ENCODE measurements around the gene SGCD.
A peak's percentile ranks its signal among the peaks of the same experiment; 100 is the strongest.

The SGCD gene

DNA sequence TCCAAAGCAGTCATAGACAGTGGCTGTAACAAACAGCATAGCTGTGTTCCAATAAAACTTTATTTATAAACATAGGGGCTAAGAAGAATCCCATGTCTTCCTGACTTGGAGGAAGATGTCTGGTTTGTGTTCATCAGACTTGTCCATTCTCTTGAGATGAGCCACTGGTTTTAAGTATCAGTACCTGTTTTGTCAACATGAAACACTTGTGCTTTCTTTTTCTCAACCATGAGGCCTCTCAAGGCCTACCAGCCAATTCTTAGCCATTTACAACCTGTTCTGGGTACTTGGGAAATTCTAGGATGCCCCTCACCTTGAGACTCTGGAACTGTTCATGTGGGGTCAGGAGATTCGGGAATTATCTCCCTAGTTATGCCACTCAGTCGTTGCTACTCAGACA is 368.8 kb downstream of the SGCD start:
- H3K36me3 ChIP-seq (ENCODE audit: insufficient read depth, low read length), result no peaks in the 10 kb centered on the region

DNA sequence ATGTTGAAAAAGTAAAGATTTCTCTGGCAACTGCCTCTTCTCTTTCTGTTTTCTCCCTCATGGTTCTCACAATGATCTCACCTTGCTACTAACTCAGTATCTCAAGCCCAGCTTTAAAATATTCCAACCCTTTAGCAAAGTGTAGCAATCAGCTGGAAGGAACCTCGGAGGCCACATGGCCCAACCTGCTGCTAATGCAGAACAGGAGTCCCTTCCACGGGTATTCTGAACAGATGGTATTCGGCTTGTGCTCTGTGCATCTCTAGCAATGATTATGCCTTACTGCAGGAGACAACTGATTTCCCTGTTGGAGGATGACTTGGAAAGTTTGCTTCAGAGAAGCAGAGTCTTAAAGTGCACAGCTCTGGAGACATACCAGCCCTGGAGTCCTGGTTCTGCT is 371.4 kb downstream of the SGCD start:
- Histone ChIP-seq H3K79me2 (ENCODE audit: insufficient read depth, low read length) (no peaks in the 10 kb centered on the region), H3K27me3 (ENCODE audit: insufficient read depth, low read length, poor library complexity, severe bottlenecking) (no peaks in the 10 kb centered on the region), H3K4me2 (ENCODE audit: low read depth, low read length, poor library complexity, severe bottlenecking) (no peak overlapping the region), H3K4me1 (ENCODE audit: insufficient read depth, low read length, poor library complexity, severe bottlenecking) (peaks cover 28% of the 10 kb centered on the region), H3K9ac (ENCODE audit: low read depth, low read length, poor library complexity, severe bottlenecking) (no peak overlapping the region), H3K9me2 (replicated peaks; ENCODE audit: low read depth, low read length) (no peaks in the 10 kb centered on the region), H2AFZ (ENCODE audit: low read length) (no peak overlapping the region), H3F3A (ENCODE audit: low read depth) (no peaks in the 10 kb centered on the region), H3K36me3 (ENCODE audit: insufficient read depth, low read length) (no peaks in the 10 kb centered on the region), H3K9me3 (ENCODE audit: insufficient read depth, low read depth, low read length) (no peaks in the 10 kb centered on the region), H4K20me1 (ENCODE audit: insufficient read depth, low read length, poor library complexity, severe bottlenecking) (no peaks in the 10 kb centered on the region), H3K4me3 (ENCODE audit: low read length, poor library complexity, severe bottlenecking) (no peak overlapping the region)
- TF ChIP-seq, protein P1, sequence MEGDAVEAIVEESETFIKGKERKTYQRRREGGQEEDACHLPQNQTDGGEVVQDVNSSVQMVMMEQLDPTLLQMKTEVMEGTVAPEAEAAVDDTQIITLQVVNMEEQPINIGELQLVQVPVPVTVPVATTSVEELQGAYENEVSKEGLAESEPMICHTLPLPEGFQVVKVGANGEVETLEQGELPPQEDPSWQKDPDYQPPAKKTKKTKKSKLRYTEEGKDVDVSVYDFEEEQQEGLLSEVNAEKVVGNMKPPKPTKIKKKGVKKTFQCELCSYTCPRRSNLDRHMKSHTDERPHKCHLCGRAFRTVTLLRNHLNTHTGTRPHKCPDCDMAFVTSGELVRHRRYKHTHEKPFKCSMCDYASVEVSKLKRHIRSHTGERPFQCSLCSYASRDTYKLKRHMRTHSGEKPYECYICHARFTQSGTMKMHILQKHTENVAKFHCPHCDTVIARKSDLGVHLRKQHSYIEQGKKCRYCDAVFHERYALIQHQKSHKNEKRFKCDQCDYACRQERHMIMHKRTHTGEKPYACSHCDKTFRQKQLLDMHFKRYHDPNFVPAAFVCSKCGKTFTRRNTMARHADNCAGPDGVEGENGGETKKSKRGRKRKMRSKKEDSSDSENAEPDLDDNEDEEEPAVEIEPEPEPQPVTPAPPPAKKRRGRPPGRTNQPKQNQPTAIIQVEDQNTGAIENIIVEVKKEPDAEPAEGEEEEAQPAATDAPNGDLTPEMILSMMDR (conservative IDR thresholded peaks at IDR 0.05; ENCODE audit: low read length), result no peak
- TF ChIP-seq EZH2phosphoT487 (IDR thresholded peaks at IDR 0.05; ENCODE audit: borderline replicate concordance), result no peak

More for the DNA sequence above, 368.8 kb downstream of the SGCD start:
- Histone ChIP-seq H3K9me2 (replicated peaks; ENCODE audit: low read depth, low read length) (no peaks in the 10 kb centered on the region), H3K4me1 (ENCODE audit: insufficient read depth, low read length, poor library complexity, severe bottlenecking) (peaks cover 31% of the 10 kb centered on the region), H2AFZ (ENCODE audit: low read length) (no peak overlapping the region), H3K4me2 (ENCODE audit: low read depth, low read length, poor library complexity, severe bottlenecking) (no peak overlapping the region), H3F3A (ENCODE audit: low read depth) (no peaks in the 10 kb centered on the region), H3K4me3 (ENCODE audit: low read length, poor library complexity, severe bottlenecking) (no peak overlapping the region), H3K79me2 (ENCODE audit: insufficient read depth, low read length) (no peaks in the 10 kb centered on the region), H3K27me3 (ENCODE audit: insufficient read depth, low read length, poor library complexity, severe bottlenecking) (no peaks in the 10 kb centered on the region), H4K20me1 (ENCODE audit: insufficient read depth, low read length, poor library complexity, severe bottlenecking) (no peaks in the 10 kb centered on the region), H3K9me3 (ENCODE audit: insufficient read depth, low read depth, low read length) (no peaks in the 10 kb centered on the region), H3K9ac (ENCODE audit: low read depth, low read length, poor library complexity, severe bottlenecking) (no peak overlapping the region)
- TF ChIP-seq, protein P1 (conservative IDR thresholded peaks at IDR 0.05; ENCODE audit: low read length), result no peak
- TF ChIP-seq EZH2phosphoT487 (IDR thresholded peaks at IDR 0.05; ENCODE audit: borderline replicate concordance), result no peak

DNA sequence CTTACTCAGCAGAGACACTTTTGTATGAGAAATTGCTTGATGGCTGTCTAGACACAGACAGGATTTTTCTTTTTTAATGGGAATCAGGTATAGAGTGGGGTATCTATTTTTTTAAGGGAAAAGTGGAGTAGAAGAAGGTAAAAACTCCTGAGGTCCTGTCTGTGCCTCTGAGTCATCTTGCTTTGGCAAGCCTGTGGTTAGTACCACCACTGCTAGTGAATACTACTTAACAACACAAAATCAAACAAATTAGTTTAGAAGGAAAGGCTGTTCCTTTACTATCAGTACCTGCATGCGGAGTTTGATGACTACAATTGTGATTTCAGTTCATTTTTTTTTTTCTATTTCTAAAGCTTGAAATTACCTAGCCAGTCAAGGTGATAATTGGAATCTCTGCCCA is 372.2 kb downstream of the SGCD start:
- Histone ChIP-seq H3K4me3 (ENCODE audit: low read length, poor library complexity, severe bottlenecking) (no peak overlapping the region), H3F3A (ENCODE audit: low read depth) (no peaks in the 10 kb centered on the region), H3K4me1 (ENCODE audit: insufficient read depth, low read length, poor library complexity, severe bottlenecking) (peaks cover 20% of the 10 kb centered on the region), H3K4me2 (ENCODE audit: low read depth, low read length, poor library complexity, severe bottlenecking) (peak overlapping the region; percentile 54), H3K36me3 (ENCODE audit: insufficient read depth, low read length) (no peaks in the 10 kb centered on the region), H4K20me1 (ENCODE audit: insufficient read depth, low read length, poor library complexity, severe bottlenecking) (no peaks in the 10 kb centered on the region), H3K27me3 (ENCODE audit: insufficient read depth, low read length, poor library complexity, severe bottlenecking) (no peaks in the 10 kb centered on the region), H3K79me2 (ENCODE audit: insufficient read depth, low read length) (no peaks in the 10 kb centered on the region), H2AFZ (ENCODE audit: low read length) (0 out of 2 replicates have a peak overlapping the region, but pooled peaks have one; percentile 52), H3K9me2 (replicated peaks; ENCODE audit: low read depth, low read length) (no peaks in the 10 kb centered on the region), H3K9me3 (ENCODE audit: insufficient read depth, low read depth, low read length) (no peaks in the 10 kb centered on the region), H3K9ac (ENCODE audit: low read depth, low read length, poor library complexity, severe bottlenecking) (no peak overlapping the region)
- TF ChIP-seq, protein P1 (conservative IDR thresholded peaks at IDR 0.05; ENCODE audit: low read length), result no peak
- TF ChIP-seq EZH2phosphoT487 (IDR thresholded peaks at IDR 0.05; ENCODE audit: borderline replicate concordance), result no peak

Data from Loucy (cell line).